ENCODE measurements around the gene SWT1. TPM values are rescaled to one million over a fixed set of nuclear protein-coding genes. Genes with fewer than 3 reads are reported as not detected.

Gene SWT1
- total RNA-seq, 8 experiments from 2014 or later = 5.2 to 17.0 (median 10.7) TPM

Other genes with a start within 250 kb of the SWT1 start
- gene NIBAN1, start 182.7 kb upstream of the SWT1 start, total RNA-seq = 10 to 100 TPM in 3 of 8 experiments, 1 to 10 TPM in 3, under 1 TPM in 2; 0.18 to 16.5 (median 6.9) TPM
- 10 to 100 TPM in 7 of 8 experiments, 1 to 10 TPM in 1; 9.5 to 60.4 (median 41.3) TPM for gene RNF2, start 111.6 kb upstream of the SWT1 start, total RNA-seq
- 10 to 100 TPM in 7 of 8 experiments, 1 to 10 TPM in 1; 8.4 to 25.7 (median 20.8) TPM for gene TRMT1L, start 214 bp upstream of the SWT1 start, total RNA-seq
- gene IVNS1ABP, start 160.1 kb downstream of the SWT1 start, total RNA-seq = 100 to 1,000 TPM in 5 of 8 experiments, 10 to 100 TPM in 3; 43.6 to 183 (median 108) TPM

Data from motor neuron (in vitro differentiated cells).